Activated gamma-delta T cell treated with anti-CD3 and anti-CD28 coated beads, Interleukin-2, amount 50 U/mL, for 16 hours (primary cell): ENCODE data around the gene KCNA10.

Experiments used
- DNase-seq: peaks from one replicate; pipeline ENCODE4 v3.0.0-alpha.2; 2020; ENCODE audit warnings: low read depth

Gene KCNA10

GRCh38 chr1:110477445-110477957 lies 41.5 kb downstream of the KCNA10 start:
- DNase-seq: no peak

GRCh38 chr1:110477041-110477440 lies 41.9 kb downstream of the KCNA10 start:
- DNase-seq: no peak

GRCh38 chr1:110476028-110476765 lies 42.8 kb downstream of the KCNA10 start:
- no peak for DNase-seq

GRCh38 chr1:110475362-110476027 lies 43.5 kb downstream of the KCNA10 start:
- no peak for DNase-seq

GRCh38 chr1:110474444-110474843 lies 44.5 kb downstream of the KCNA10 start:
- DNase-seq: no peak

- DNase-seq: no peak
Observed at GRCh38 chr1:110472546-110472945, 46.4 kb downstream of the KCNA10 start.

- DNase-seq: no peak
Observed at GRCh38 chr1:110471131-110471530, 47.8 kb downstream of the KCNA10 start.
